K562 (cell line): ENCODE data around the gene ZFYVE27. TPM values are rescaled to one million over a fixed set of nuclear protein-coding genes. Genes with fewer than 3 reads are reported as not detected.
A peak's percentile ranks its signal among the peaks of the same experiment; 100 is the strongest.

Experiments used
- ATAC-seq: fragments of 200-7000 bp; cut with Tn5 transposase; 3 replicates; pipeline ENCODE4 v1.9.1; 2020; ENCODE audit warnings: moderate library complexity
- BruUV-seq: library from RNA; stranded (reverse); fragments of 400-500 nt; replicated peaks from 2 replicates; lab custom pipeline; 2021; lab: Mats Ljungman, UMichigan
- CTCF ChIA-PET: fragments of 300-600 bp; formaldehyde crosslinking; extraction: SDS; loops from one replicate; lab custom pipeline; 2021; ENCODE audit warnings: low intra/inter-chr PET ratio; lab: Yijun Ruan, JAX
- POLR2A ChIA-PET: fragments of 300-600, 350-650 bp; sonication (Branson Sonifier 250); formaldehyde crosslinking; extraction: SDS; loops from one replicate; lab custom pipeline; 2021; ENCODE audit warnings: antibody characterized with exemption, inconsistent platforms; lab: Yijun Ruan, JAX
- DNase-seq, 4 experiments: peaks; one replicate each; pipeline versions ENCODE4 v3.0.0 to v3.0.0-alpha.2; 2011 to 2018; ENCODE audit warnings: low spot score in 3 of 4, mixed read lengths in 3 of 4; ENCODE audit errors: extremely low read depth in 1 of 4
- FAIRE-seq: peaks from 2 replicates; lab custom pipeline; 2011; peaks lifted over from hg19 to GRCh38; lab: Jason Lieb, UNC
- H2AFZ ChIP-seq: 2 replicates; pipeline ENCODE4 v1.6.0; 2011; ENCODE audit warnings: low read depth, low read length, control low read depth, inconsistent platforms
- H3K27ac ChIP-seq: fragments of 200-600 bp; 3 replicates; pipeline ENCODE4 v1.8.0; 2011; ENCODE audit warnings: low read depth, mild to moderate bottlenecking, control low read depth, inconsistent platforms, low read length, moderate library complexity, mixed read lengths; ENCODE audit errors: extremely low read depth
- H3K27me3 ChIP-seq, 2 experiments: fragments of 300-600 bp in 1 of 2; 2 replicates in 1 of 2; 3 replicates in 1 of 2; pipeline versions ENCODE4 v1.6.0 to v1.8.0; 2011; ENCODE audit warnings: inconsistent platforms in 2 of 2, low read length in 2 of 2, mild to moderate bottlenecking in 1 of 2, mixed read lengths in 1 of 2, moderate library complexity in 1 of 2; ENCODE audit not compliant: control insufficient read depth in 2 of 2, insufficient read depth in 2 of 2
- H3K36me3 ChIP-seq: fragments of 300-600 bp; 3 replicates; pipeline ENCODE4 v1.8.0; 2011; ENCODE audit warnings: mild to moderate bottlenecking, low read length, inconsistent platforms; ENCODE audit not compliant: control insufficient read depth, insufficient read depth
- H3K4me1 ChIP-seq, 2 experiments: fragments of 200-600 bp in 1 of 2; replicated peaks in 1 of 2; 2 replicates in 1 of 2; 3 replicates in 1 of 2; pipeline versions ENCODE4 v1.5.1 to v1.8.0; 2011; ENCODE audit warnings: inconsistent platforms in 2 of 2, low read length in 2 of 2, mild to moderate bottlenecking in 1 of 2, mixed read lengths in 1 of 2, moderate library complexity in 1 of 2; ENCODE audit not compliant: control insufficient read depth in 2 of 2, insufficient read depth in 2 of 2
- H3K4me2 ChIP-seq: 2 replicates; pipeline ENCODE4 v1.6.1; 2011; ENCODE audit warnings: low read length, control low read depth, inconsistent platforms, mixed read lengths; ENCODE audit not compliant: insufficient read depth
- H3K4me3 ChIP-seq: fragments of 200-600 bp; sonication (generic), shearing (Covaris generic); 2 replicates; pipeline ENCODE4 v1.5.1; 2016; ENCODE audit warnings: control low read depth, inconsistent platforms
- H3K79me2 ChIP-seq: fragments of 200-600 bp; 3 replicates; pipeline ENCODE4 v1.8.0; 2011; ENCODE audit warnings: low read length, inconsistent platforms; ENCODE audit not compliant: control insufficient read depth, insufficient read depth
- H3K9ac ChIP-seq, 2 experiments: 2 replicates each; pipeline versions ENCODE4 v1.6.0 to v1.6.1; 2011; ENCODE audit warnings: low read depth in 2 of 2, low read length in 2 of 2, control low read depth in 1 of 2, inconsistent platforms in 1 of 2, mild to moderate bottlenecking in 1 of 2, mixed read lengths in 1 of 2; ENCODE audit not compliant: insufficient read depth in 1 of 2
- H3K9me1 ChIP-seq: one replicate; pipeline ENCODE4 v1.6.0; 2011; ENCODE audit warnings: inconsistent platforms, mild to moderate bottlenecking, low read length, moderate library complexity; ENCODE audit not compliant: control insufficient read depth, insufficient read depth
- H3K9me3 ChIP-seq: replicated peaks from 2 replicates; pipeline ENCODE4 v1.5.1; 2011; ENCODE audit warnings: low read depth, low read length, inconsistent platforms; ENCODE audit not compliant: control insufficient read depth, insufficient read depth
- H4K20me1 ChIP-seq: replicated peaks from 2 replicates; pipeline ENCODE4 v1.6.1; 2011; ENCODE audit warnings: low read length, inconsistent platforms, mixed read lengths; ENCODE audit not compliant: control insufficient read depth, insufficient read depth
- E2F5 ChIP-seq: sonication (generic); formaldehyde crosslinking; IDR thresholded peaks from 2 replicates; pipeline ENCODE4 v1.8.0; 2022; ENCODE audit warnings: mild to moderate bottlenecking, missing genetic modification reagents
- HLTF ChIP-seq: fragments of 450-650 bp; IDR thresholded peaks from 2 replicates; pipeline ENCODE4 v1.6.1; 2016
- SAFB2 ChIP-seq: fragments of 200-400 bp; formaldehyde crosslinking; IDR thresholded peaks from 2 replicates; pipeline ENCODE4 v1.6.1; 2018; ENCODE audit warnings: borderline replicate concordance, low read length, low read depth, moderate library complexity; ENCODE audit not compliant: severe bottlenecking
- SIN3A ChIP-seq, 2 experiments: fragments of 150-350 bp in 1 of 2; IDR thresholded peaks; 2 replicates each; pipeline ENCODE4 v1.6.1; 2011 to 2016; ENCODE audit warnings: borderline replicate concordance in 2 of 2, low read depth in 2 of 2, low read length in 2 of 2, mild to moderate bottlenecking in 2 of 2, moderate library complexity in 2 of 2; ENCODE audit not compliant: control insufficient read depth in 1 of 2
- ZNF445 ChIP-seq: fragments of 250-450 bp; sonication (Bioruptor Pico); IDR thresholded peaks from 2 replicates; pipeline ENCODE4 v1.4.0; 2020; ENCODE audit warnings: low read depth, mild to moderate bottlenecking, moderate library complexity
- WGBS: fragments of 100-300 bp; shearing (Covaris generic); methylation state at CpG from one replicate; pipeline ENCODE4 v1.1.6; 2016; ENCODE audit warnings: low coverage, mixed read lengths; ENCODE audit not compliant: insufficient coverage; ENCODE audit errors: missing lambda C conversion rate; 5-methylcytosine and 5-hydroxymethylcytosine counted together
- in situ Hi-C: fragments of 300-500 bp; cut with MboI; formaldehyde crosslinking; loops from 4 replicates; pipeline ENCODE4 v1.15.0; 2018; ENCODE audit warnings: inconsistent platforms, mixed read lengths
- intact Hi-C: fragments of 100-400 bp; cut with micrococcal nuclease; formaldehyde crosslinking; loops from 2 replicates; pipeline ENCODE4 v1.14.2; 2022
- polyA plus RNA-seq, 8 experiments: library from polyadenylated mRNA; depleted of rRNA in 4 of 8; stranded (reverse) in 5 of 8; unstranded in 3 of 8; fragments of >200 nt; fragmentation: Nextera tagmentation in 2 of 8; fragmentation: Illumina TruSeq in 1 of 8; extraction: Ambion mirVana in 2 of 8; extraction: Trizol in 1 of 8; gene quantifications; 2 replicates each; pipeline versions ENCODE4 v1.2.1 to v1.2.3, GENCODE V29; 2011 to 2014; ENCODE audit warnings: inconsistent platforms in 1 of 8, missing spikeins in 1 of 8
- total RNA-seq, 7 experiments: library from RNA; depleted of rRNA in 6 of 7; stranded (reverse); fragments of >200 nt in 6 of 7; fragmentation: Illumina TruSeq in 2 of 7; extraction: Trizol in 2 of 7; gene quantifications; 2 replicates each; pipeline versions ENCODE4 v1.2.1 to v1.2.3, GENCODE V29; 2011 to 2021; ENCODE audit warnings: low replicate concordance in 1 of 7
- TF ChIP-seq, protein P1 (sequence below): fragments of 250-450 bp; sonication (Bioruptor Pico); IDR thresholded peaks from 2 replicates; pipeline ENCODE4 v1.5.0; 2021; ENCODE audit warnings: mild to moderate bottlenecking, moderate library complexity

The ZFYVE27 gene
- total and polyA plus RNA-seq, 9 of the 15 experiments (the other 6 are each of a cell fraction or from before 2014, with no cell fraction given): 0.81 to 21.9 (median 15.3) TPM

- ATAC-seq (no peak), FAIRE-seq (no peak), DNase-seq (no peak)
- ChIA-PET POLR2A (interaction anchor here (2.5 kb wide), 1 partner anchor 21 kb away, joined by 9 read pairs; the partner anchor contains the start of gene AVPI1), CTCF (interaction anchor here (2.8 kb wide), 1 partner anchor 23 kb away, joined by 33 read pairs; no protein-coding TSS in a partner anchor)
- TF ChIP-seq HLTF: no peak
- H3K4me3 ChIP-seq: no peak overlapping the region
- H3K9me1 ChIP-seq: no peaks in the 10 kb centered on the region
- no peak overlapping the region for H3K4me2 ChIP-seq
- H3K27me3 ChIP-seq: no peaks in the 10 kb centered on the region
- no peaks in the 10 kb centered on the region for H3K79me2 ChIP-seq
- H3K4me1 ChIP-seq: peaks cover 0 to 5% of the 10 kb centered on the region in 2 experiments; a peak in 3 of 5 replicates
- no peak overlapping the region for H3K27ac ChIP-seq
- no peaks in the 10 kb centered on the region for H3K36me3 ChIP-seq
- H3K9ac ChIP-seq: no peak overlapping the region
- WGBS: 21% methylated on average over 2 of the region's 2 CpGs
- H2AFZ ChIP-seq: no peak overlapping the region
- H4K20me1 ChIP-seq: no peaks in the 10 kb centered on the region; the same call in 1 of the 2 replicates
- intact Hi-C loops (no loop called here), in situ Hi-C loops (no loop called here)
- H3K9me3 ChIP-seq: no peaks in the 10 kb centered on the region
- BruUV-seq: no TSS peak
These were observed 28.8 kb upstream of the ZFYVE27 start for GRCh38 chr10:97708167-97708566.

GRCh38 chr10:97708976-97709946 lies 27.7 kb upstream of the ZFYVE27 start:
- H4K20me1 ChIP-seq: no peaks in the 10 kb centered on the region; the same call in 1 of the 2 replicates
- CTCF ChIA-PET: interaction anchor here (2.8 kb wide), 1 partner anchor 22 kb away, joined by 33 read pairs; no protein-coding TSS in a partner anchor
- H3K27ac ChIP-seq: no peak overlapping the region
- H3K9me1 ChIP-seq: no peaks in the 10 kb centered on the region
- H3K79me2 ChIP-seq: no peaks in the 10 kb centered on the region
- FAIRE-seq: peak; percentile 73
- in situ Hi-C loops: no loop called here
- H3K27me3 ChIP-seq: no peaks in the 10 kb centered on the region
- no peaks in the 10 kb centered on the region for H3K36me3 ChIP-seq
- no peaks in the 10 kb centered on the region for H3K9me3 ChIP-seq
- no peak overlapping the region for H3K9ac ChIP-seq
- no peak overlapping the region for H3K4me3 ChIP-seq
- 15% methylated on average over 14 of the region's 18 CpGs for WGBS
- ATAC-seq: peak; percentile 47; the same call in 2 of the 3 replicates
- POLR2A ChIA-PET: interaction anchor here (0.6 to 2.5 kb wide), 2 partner anchors 23 to 285 kb away, joined by 4 to 9 read pairs; partner anchors contain the start of gene AVPI1
- H3K4me2 ChIP-seq: no peak overlapping the region
- peak in 2 of 4 experiments; percentile 19 to 62 for DNase-seq
- intact Hi-C loops: loop anchor here (1.0 kb wide), 1 partner anchor 22 kb away; no protein-coding TSS in a partner anchor
- H2AFZ ChIP-seq: 0 out of 2 replicates have a peak overlapping the region, but pooled peaks have one; percentile 9
- no TSS peak for BruUV-seq
- peaks cover 0 to 16% of the 10 kb centered on the region in 2 experiments; a peak in 3 of 5 replicates for H3K4me1 ChIP-seq
- TF ChIP-seq SAFB2: no peak
- TF ChIP-seq, protein P1, sequence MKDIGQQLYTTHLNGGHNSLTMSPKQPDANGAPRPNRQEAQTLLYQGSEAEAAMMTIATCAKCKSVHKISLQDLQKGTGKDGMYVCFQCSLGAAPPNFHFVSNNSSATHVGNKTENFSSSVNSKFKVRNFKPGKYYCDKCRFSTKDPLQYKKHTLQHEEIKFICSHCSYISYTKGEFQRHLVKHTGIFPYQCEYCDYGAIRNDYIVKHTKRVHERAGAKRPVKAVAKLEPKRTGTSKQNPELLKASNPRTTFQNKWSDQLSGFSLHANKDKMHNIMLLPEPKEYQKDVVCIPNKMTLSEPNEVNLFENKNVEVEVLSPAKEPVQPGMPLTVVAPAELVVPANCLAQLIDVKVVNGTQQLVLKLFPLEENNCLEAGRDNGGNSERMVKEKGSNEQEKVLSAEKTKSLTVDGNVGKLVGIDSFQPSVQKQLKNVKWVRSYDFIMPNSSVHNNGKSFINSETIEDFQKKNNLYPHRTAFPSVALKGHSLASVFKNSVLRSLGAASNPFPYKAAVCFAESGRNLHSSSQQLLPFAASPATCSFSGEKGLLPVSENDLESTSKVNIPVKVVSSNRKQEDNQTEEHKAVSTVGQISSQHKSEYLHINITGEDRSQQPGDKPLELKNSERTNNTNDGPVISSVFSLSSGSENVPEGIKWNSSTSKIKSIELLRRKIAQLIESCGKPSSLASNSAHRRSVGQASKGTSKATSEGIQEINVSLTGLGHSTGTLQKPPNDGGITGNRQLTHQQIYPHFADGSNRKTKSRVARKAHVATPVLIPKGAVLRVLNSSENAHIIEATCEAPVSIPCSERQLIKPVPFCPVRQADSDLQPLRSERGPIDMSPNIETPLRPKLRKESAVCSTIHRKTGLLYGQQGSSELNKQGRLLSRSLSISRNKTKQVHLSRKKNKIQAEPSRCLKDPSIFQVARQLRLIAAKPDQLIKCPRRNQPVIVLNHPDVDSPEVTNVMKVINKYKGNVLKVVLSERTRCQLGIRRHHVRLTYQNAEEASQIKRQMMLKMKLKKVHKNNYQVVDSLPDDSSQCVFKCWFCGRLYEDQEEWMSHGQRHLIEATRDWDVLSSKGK (CRISPR knock-in tag): no peak
- TF ChIP-seq ZNF445 (CRISPR knock-in tag): no peak
- no peak for TF ChIP-seq SIN3A (IDR thresholded peaks at IDR 0.05; ENCODE audit: borderline replicate concordance in 2 of 2, control insufficient read depth in 1 of 2, low read depth in 2 of 2, low read length in 2 of 2)
- no peak for TF ChIP-seq E2F5 (CRISPR knock-in tag)
